HuH-7.5 (cell line): ENCODE measurements around the gene HPSE2.
A peak's percentile ranks its signal among the peaks of the same experiment; 100 is the strongest.
"Not testable (repeated sequence)": the region's sequence is repeated elsewhere in the genome, so short reads cannot be mapped to it uniquely, and the experiment has no call there.

Experiments used
- DNase-seq: peaks from one replicate; pipeline ENCODE4 v3.0.0; 2011; ENCODE audit warnings: low spot score

Gene HPSE2

DNA sequence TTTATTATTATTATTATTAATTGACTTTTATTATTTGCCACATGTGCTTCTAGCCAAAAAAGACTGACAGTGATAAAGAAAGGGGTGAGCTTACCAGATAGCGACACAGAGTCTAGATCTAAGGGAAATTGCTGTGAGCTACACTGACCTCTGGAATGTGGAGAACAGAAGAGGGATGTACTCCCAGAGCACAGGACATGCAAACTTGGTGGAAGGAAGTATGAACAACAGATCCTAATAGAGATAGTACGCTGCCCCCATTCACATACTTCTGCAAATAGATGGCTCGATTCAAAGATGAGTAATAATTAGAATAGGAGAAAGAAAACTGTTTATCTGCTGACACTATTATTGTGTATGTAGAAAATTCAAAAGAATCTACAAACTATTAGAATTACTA lies 679.6 kb downstream of the HPSE2 start:
- DNase-seq: no peak

DNA sequence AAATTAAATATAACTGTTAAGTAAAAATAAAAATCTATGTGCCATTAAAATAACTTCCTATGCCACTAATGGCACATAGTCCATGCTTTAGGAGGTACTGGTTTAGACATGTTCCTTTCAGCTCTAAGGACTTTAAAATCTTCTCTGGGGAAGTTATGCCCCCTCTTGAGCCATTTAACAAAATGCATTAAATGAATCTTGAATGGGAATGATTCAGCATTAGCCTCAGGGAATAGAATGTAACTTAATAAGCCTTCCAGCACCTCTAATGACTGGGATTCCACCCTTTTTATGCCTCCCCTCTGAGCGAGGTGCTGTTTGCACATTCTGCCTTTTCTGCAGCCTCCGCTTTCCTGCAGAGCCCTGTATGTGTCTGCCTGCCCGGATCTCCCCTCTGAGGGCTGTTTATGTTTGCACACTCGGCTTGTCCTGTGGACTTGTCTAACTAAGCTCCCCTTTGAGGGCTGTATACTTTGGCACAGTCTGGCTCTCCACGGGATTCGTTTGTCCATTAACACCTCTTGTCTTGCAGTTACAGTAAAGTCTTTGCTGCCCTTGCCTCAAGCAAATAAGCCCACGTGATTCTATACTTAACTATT lies 680.5 kb downstream of the HPSE2 start:
- peak; percentile 51 for DNase-seq

DNA sequence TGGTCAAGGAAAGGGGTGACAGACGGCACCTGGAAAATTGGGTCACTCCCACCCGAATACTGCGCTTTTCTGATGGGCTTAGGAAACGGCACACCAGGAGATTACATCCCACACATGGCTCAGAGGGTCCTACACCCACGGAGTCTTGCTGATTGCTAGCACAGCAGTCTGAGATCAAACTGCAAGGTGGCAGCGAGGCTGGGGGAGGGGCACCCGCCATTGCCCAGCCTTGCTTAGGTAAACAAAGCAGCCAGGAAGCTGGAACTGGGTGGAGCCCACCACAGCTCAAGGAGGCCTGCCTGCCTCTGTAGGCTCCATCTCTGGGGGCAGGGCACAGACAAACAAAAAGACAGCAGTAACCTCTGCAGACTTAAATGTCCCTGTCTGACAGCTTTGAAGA lies 694.1 kb downstream of the HPSE2 start:
- not testable (repeated sequence) for DNase-seq

DNA sequence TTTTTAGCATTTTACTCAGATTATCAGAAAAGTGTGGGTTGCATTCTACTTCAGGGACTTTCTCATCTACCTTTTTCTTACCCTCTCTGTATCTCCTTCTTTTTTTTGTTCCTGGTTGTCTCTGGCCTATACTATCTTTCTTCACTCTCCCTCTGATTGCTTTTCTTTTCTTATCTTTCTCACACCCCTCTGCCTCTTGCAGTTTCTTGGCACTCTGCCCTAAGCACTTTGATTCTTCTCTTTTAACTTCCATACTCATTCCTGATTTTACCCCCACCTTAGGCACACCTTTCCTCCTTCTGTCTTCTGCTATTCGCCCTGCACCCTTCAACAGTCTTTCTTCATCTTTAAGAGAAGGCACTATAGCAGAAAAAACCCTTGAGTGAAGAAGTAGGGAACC lies 696.1 kb downstream of the HPSE2 start:
- DNase-seq: no peak

DNA sequence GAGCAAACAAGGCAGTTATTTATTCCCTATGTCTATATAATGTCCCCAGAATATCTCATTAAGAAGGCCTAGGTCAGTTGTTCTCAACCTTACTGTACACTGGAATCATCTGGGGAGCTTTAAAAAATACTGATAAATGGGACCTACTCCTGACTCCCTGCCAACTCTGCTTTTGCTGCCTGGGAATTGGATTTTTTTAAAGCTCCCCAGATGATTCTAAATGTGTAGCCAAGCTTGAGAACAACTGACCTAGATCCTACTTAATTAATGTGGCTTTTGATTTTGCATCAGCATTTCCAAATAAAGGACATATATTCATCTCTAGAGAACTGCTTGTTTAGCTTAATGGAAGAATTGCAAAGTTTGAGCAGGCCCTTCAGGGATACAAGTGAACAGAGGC lies 697.2 kb downstream of the HPSE2 start:
- DNase-seq: no peak

DNA sequence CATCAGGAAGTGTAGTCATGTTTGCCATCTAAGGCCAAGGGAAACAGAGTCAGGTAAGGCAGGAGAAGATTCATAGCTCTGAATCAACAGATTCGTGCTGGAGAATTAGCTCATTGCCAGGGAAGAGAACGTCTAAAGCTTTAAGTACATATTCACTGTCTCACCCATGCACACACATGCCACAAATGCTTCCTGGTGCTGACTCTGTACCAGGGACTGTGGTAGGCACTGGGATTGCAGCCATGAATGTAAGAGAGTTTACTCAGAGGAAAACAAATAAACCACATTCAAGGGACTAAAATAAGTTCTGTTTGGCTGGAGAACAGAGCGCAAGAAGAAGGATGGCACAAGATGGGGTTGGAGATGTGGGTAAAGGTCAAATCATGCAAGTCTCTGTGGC lies 699.1 kb downstream of the HPSE2 start:
- DNase-seq: no peak

DNA sequence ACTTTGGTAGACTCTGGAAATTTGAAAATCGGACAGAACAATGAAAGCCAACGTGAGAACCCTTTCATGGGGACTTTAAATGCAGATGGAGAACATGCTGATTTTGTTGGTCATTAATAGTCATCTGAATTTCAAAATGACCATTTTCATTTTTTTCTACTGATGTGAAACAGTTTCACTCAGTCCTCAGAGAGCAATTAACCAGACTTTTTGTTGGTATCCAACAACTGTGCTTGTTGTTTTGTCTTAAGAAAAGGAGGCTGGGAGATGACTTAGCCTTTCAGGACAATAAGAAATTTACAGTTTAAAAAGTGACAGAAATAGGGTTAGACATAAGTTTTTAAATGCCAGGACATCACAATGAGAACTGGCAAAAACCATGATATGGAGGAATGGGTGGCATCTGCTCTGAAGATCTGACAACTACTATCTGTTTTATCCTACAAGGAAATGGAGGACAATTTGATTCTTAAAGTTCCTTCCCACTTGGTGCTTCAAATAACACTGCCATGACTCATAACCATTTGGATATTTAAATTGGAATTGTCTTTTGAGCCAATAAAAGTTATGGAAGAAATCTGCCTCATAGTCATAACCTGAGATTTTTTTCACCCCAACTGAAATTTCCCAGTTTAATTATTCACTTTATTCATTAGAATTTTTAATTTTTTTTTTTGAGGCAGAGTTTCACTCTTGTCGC lies 701.8 kb downstream of the HPSE2 start:
- no peak for DNase-seq

DNA sequence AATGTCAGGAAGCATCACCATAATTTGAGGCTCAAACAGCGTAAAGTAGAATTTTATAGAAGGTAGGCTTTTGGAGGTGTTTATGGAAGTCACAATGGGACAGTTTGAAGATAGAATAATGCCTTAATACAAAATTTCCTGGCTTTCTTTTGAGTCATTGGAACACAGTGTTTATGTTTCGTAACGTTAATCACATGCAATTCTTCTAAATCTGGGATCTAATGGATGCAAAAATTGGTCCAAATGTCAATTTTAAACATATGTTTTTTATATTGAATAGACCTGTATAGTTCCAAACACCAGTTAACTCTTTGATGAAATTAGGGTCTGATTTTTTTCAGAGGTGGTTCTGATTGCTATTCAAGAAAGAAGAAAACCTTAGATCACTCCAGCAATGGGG lies 702.4 kb downstream of the HPSE2 start:
- no peak for DNase-seq

DNA sequence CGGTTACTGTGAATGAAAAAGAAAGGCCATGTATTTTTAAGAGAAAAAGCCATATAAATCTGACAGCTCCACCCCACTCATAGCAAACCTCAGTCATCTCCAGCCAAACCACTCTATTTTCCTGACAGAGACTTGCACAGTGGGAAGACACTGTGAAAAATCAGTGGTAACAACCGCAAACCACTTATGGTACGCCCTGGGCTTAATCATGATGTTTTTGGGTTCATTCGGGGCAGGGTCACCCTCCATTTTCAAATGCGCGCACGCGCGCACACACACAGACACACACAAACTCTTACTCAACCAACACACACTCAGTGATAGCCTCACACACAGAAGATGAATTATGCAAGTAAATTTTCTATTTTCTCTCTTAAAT lies 706.9 kb downstream of the HPSE2 start:
- DNase-seq: no peak

DNA sequence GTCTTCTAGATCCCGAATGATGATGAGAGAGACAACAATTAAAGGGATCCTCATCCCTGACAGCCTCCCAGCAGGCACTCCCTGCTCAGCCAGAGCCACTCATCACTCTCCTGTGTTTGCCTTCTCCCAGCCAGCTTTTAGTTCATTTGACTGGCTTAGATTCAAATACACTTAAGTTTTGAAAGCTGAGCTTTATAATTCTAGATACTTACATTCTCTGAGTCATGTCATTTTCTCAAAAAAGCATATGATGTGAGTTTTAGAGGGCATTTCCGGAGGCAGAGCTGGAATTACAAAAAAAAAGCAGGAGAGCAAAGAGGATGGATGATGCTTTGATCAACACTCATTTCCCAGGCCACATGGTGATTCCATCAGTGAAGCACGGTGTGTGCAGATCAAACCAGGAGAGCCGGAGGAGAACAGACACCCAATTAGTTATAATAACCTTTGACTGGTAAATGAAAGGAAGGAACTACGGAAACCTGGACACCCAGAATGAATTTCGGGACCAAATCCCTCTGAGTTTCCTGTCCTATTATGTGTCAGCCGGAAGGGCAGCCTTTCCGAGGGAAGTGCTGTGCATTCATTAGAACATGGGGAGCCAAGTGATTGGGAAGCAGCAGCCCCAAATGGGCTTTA lies 707.4 kb downstream of the HPSE2 start:
- no peak for DNase-seq

DNA sequence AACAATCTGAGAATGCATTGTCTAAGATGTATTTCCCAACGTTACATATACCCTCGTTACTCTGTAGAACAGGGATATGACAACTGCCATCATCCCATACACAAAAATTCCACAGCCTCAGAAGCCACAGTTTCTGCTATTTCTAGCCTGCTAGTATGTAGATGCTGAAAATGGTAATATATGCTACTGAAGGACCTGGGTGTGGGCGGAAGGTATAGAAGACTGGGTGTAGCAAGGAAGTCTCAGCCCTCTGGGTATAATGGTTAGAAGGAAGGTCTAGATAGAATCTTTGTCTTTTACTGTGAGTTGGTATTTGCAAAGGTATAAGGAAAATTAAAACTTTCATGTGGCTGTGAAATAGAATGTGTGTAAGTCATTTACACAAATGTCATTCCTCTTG lies 709.7 kb downstream of the HPSE2 start:
- no peak for DNase-seq

DNA sequence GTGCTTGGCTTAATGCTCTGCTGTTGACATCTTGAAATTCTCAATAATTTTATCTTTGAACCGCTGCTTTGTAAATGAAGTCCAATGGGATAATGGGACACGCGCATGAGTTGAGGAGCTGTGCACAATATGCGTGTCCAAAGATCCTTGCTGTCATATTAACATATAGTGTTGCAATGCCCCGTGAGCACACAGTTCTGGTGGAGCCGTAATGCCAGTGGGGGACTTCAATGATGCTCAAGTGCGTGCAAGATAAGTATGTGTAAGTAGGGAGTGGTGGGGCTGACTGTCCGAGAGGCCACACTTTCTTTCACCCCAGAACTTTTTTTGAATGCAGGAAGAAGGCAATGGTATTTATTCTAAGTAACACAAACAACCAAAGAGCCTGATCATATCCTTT lies 711.5 kb downstream of the HPSE2 start:
- no peak for DNase-seq

DNA sequence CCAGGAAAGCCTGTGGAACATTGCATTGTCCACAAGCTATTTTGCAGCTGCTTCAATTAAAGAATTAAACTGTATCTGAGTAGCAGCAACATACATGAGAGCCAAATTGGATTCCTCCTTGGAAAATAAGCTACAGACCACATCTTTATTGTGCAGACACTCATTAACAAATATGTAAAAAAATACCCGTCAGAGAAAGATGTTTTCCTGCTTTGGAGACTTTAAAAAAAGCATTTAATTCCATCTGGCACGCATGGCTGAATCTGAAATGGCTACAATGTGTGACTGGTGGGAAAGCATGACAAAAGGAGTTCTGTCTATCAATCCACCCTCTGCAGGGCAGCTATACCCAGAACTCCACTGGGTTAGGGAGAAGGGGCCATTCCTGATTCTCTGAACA lies 715.8 kb downstream of the HPSE2 start:
- DNase-seq: no peak

DNA sequence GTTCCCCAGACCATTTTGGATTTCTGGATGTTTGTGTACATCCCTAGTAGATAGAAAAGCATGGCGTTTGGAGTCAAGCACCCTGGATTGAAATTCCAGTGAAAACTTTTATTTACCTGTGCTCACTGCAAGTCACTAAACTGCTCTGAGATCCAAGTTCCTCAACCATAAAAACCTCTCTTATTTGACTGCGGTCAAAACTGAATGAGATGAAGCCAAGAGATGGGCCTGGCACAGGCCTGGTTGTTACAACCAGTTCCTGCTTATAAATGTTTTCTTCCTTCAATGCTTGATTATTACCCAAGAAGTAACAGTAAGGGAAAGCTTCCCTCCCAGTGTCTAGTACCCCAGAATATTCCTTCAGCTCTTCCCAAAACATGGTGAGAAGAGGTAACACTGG lies 718.0 kb downstream of the HPSE2 start:
- DNase-seq: no peak

DNA sequence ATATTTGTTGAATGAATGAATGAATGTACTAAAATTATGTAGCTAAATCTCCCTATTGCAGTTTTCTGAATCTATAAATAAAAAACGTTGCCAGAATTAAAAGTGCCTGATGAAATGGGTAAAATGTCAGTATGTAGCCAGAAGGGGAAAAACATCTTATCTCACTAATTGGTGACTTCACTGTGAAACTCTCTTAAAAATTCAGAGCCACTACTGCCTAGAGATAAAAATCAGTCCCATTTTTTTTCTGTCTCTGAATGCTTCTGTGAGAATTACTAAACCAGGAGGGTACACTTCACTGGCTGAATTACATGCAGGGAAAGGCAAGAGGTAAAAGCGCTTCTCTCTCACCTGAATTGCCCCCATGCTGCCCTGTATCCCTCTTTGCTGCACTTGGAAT lies 719.3 kb downstream of the HPSE2 start:
- no peak for DNase-seq

DNA sequence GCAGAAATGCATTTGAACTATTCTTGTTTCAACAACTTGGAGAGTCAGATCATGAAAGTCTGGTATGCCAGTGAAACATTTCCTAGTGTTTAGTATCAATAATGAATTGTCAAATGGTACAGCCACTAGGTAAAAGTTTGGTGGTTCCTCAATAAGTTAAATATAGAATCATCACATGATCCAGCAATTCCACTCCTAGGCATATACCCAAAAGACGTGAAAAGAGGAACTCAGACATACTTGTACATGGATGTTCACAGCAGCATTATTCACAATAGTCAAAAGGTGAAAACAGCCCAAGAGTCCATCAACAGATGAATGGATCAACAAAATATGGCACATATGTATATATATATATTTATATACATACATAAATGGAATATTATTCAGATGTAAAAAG lies 721.9 kb downstream of the HPSE2 start:
- no peak for DNase-seq

DNA sequence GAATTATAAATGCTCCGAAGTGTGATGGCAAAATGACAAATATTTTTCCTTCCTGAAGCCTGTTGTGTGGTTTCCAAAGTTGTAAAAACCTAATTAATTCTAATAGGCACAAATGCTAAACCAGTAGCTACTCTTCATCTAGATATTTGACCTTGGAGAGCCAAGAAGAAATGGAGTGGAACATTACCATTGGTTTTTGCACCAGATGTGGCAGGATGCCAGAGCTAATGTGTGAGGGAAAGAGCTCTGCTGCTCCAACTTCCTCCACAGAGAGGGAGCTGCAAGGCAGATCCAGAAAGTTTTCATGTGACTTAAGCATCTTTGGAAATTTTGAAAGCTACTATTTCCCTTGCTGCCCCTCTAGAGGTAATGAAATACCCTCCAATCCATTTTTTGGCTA lies 723.8 kb downstream of the HPSE2 start:
- no peak for DNase-seq

DNA sequence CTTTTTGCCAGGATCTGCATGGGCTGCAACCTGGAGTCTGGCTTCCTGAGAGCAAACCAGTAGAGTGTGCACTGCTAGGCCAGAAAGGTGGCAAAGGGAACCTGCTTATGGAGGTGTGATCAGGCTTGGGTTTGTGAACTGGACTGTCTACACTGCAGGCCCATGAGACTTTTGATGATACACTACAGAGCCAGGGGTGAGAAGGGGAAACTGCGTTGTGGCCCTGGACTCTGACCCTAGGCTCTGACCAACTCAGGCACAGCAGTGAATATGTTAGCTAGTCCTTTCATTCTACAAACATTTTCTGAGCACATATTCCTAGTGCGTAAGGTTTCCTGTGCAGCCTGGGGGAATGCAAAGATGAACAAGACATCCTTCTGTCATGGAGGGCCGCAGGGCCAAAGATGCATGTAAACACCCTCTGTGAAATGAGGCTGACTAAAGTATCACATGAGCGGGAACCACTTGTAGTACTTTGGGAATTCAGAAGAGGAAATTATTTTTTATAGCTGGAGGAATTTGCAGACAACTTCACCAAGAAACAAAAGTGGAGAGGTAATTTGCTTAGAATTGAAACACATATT lies 725.1 kb downstream of the HPSE2 start:
- DNase-seq: no peak

DNA sequence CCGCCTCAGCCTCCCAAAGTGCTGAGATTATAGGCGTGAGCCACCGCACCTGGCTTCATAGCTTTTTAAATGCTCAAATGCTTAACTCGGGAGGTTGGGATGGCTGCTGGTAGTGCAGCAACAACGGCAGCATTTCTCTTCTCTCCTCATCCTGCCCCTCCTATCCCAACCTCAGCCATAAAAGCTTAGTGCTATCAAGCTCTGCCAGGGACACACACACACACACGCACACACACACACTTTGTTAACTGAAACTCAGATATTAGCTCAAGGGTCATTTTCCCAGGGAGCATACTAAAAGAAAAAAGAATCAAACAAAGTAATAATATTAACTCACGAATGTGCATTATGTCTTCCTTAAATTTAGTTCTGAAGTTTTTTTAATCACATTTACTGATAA lies 725.9 kb downstream of the HPSE2 start:
- DNase-seq: no peak

DNA sequence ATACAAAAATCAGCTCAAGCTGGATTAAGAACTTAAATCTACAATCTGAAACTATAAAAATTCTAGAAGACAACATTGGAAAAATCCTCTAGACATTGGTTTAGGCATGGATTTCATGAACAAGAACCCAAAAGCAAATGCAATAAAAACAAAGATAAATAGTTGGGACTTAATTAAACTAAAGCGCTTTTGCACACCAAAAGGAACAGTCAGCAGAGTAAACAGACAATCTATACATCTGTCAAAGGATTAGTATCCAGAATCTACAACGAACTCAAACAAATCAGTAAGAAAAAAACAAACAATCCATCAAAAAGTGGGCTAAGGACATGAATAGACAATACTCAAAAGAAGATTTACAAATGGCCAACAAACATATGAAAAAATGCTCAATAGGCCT lies 733.1 kb downstream of the HPSE2 start:
- DNase-seq: not testable (repeated sequence)

DNA sequence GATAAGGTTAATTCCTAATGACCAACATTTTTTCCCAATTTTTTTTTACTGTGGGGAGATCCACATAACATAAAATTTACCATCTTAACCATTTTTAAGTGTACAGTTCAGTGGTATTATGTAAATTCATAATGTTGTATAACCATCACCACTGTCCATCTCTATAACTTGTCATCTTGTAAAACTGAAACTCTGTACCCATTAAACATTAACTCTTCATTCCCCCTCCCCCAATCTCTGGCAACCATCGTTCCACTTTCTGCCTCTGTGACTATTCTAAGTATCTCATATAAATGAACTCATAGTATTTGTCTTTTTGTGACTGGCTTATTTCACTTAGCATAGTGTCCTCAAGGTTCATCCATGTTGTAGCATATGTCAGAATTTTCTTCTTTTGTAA lies 742.9 kb downstream of the HPSE2 start:
- no peak for DNase-seq

DNA sequence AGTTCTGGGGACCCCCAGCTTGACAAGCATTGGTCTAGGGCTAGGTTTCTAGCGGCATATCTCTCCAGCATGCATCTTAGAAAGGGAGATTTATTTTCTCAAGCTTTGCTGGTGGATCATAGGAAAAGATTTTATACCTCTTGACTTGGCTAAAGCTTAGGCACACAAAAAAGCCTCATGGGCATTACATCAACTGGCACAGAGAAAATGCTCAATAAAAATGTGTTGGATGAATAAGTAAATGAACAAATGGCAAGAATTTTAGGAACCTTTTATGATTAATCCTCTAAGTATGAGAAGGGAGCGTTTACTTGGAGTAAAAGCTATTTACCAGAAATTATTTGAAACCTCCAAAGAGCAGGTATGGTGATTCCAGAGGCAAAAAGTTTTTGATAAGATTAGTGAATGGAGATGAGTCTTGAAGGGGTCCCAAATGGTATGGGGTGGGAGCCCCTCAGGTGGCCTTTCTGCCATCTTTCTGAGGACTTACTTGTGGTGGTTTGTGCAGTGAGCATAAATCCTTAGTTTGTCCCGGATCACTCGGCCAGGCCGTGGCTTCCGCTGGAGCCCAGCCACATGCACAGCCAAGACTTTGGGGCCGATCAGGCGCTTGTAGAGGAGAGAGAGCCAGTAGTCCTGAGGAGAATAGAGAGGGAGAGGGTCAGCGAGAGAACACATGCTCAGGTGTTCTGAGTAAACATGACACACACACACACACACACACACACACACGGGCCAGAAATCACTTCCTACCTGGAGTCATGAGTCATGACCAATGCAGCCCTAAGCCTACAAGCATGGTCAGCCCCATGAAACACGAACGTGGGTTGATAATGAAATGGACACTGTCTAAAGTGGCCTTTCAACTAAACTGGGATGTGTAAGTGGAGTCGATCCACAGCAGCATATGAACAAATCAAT lies 745.8 kb downstream of the HPSE2 start:
- no peak for DNase-seq
